Measurements from ENCODE around the gene IDS. TPM values are rescaled to one million over a fixed set of nuclear protein-coding genes. Genes with fewer than 3 reads are reported as not detected.
"Not testable (repeated sequence)": the region's sequence is repeated elsewhere in the genome, so short reads cannot be mapped to it uniquely, and the experiment has no call there.

The IDS gene
- polyA plus RNA-seq, 1 of the 3 experiments (the other 2 are of a cell fraction) = 78.4 TPM

GRCh38 chrX:149521438-149521837 is 16.3 kb upstream of the IDS start:
- Histone ChIP-seq H3K4me1 (ENCODE audit: control insufficient read depth in 1 of 2, insufficient read depth in 2 of 2, low read depth in 1 of 2, low read length in 1 of 2) (peaks cover 0 to 13% of the 10 kb centered on the region in 2 experiments; a peak in 1 of 4 replicates), H4K20me1 (ENCODE audit: insufficient read depth) (no peaks in the 10 kb centered on the region), H3K79me2 (ENCODE audit: insufficient read depth) (no peaks in the 10 kb centered on the region), H3K9me3 (no peaks in the 10 kb centered on the region), H3K4me2 (no peak overlapping the region), H3K27ac (ENCODE audit: low read depth in 2 of 2, low read length in 1 of 2) (peak overlapping the region in 1 of 2 experiments; percentile 60; a peak in 2 of 4 replicates), H2AFZ (ENCODE audit: low read depth) (no peak overlapping the region), H3K9ac (no peak overlapping the region), H3K9me2 (no peaks in the 10 kb centered on the region), H3K4me3 (ENCODE audit: low read depth in 2 of 2, low read length in 1 of 2) (no peak overlapping the region), H3K36me3 (replicated peaks in 1 of 2; ENCODE audit: control insufficient read depth in 1 of 2, insufficient read depth in 2 of 2, low read length in 1 of 2) (no peaks in the 10 kb centered on the region), H3K27me3 (ENCODE audit: insufficient read depth) (no peaks in the 10 kb centered on the region; the same call in 1 of the 2 replicates), H3F3A (replicated peaks; ENCODE audit: insufficient read depth) (no peaks in the 10 kb centered on the region)
- ChIA-PET POLR2A (interaction anchor here (0.9 to 2.4 kb wide), 3 partner anchors 9 to 19 kb away, joined by 3 to 9 read pairs (median 8); partner anchors contain the start of genes EOLA1 and IDS), CTCF (interaction anchor here (0.6 to 3.2 kb wide), 3 partner anchors 9 to 50 kb away, joined by 3 to 25 read pairs (median 4); partner anchors contain the start of gene IDS)
- no peak for DNase-seq
- WGBS (ENCODE audit: low lambda C conversion rate) = 42% methylated on average over 9 of the region's 9 CpGs
- TF ChIP-seq FOXJ3 (CRISPR knock-in tag; IDR thresholded peaks at IDR 0.05) = peak; percentile 45; the same call in 1 of the 2 replicates
- TF ChIP-seq, protein P1, sequence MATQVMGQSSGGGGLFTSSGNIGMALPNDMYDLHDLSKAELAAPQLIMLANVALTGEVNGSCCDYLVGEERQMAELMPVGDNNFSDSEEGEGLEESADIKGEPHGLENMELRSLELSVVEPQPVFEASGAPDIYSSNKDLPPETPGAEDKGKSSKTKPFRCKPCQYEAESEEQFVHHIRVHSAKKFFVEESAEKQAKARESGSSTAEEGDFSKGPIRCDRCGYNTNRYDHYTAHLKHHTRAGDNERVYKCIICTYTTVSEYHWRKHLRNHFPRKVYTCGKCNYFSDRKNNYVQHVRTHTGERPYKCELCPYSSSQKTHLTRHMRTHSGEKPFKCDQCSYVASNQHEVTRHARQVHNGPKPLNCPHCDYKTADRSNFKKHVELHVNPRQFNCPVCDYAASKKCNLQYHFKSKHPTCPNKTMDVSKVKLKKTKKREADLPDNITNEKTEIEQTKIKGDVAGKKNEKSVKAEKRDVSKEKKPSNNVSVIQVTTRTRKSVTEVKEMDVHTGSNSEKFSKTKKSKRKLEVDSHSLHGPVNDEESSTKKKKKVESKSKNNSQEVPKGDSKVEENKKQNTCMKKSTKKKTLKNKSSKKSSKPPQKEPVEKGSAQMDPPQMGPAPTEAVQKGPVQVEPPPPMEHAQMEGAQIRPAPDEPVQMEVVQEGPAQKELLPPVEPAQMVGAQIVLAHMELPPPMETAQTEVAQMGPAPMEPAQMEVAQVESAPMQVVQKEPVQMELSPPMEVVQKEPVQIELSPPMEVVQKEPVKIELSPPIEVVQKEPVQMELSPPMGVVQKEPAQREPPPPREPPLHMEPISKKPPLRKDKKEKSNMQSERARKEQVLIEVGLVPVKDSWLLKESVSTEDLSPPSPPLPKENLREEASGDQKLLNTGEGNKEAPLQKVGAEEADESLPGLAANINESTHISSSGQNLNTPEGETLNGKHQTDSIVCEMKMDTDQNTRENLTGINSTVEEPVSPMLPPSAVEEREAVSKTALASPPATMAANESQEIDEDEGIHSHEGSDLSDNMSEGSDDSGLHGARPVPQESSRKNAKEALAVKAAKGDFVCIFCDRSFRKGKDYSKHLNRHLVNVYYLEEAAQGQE (IDR thresholded peaks at IDR 0.05; ENCODE audit: low read depth, low read length) = no peak
- no peak for TF ChIP-seq TEAD4 (IDR thresholded peaks at IDR 0.05; ENCODE audit: borderline replicate concordance, insufficient read depth)
- peak; percentile 56; the same call in 1 of the 2 replicates for TF ChIP-seq MXI1 (IDR thresholded peaks at IDR 0.05; ENCODE audit: low read depth, low read length)
- peak in 1 of 2 experiments; percentile 26; a peak in 1 of 4 replicates for TF ChIP-seq EP300 (IDR thresholded peaks at IDR 0.05; ENCODE audit: borderline replicate concordance in 1 of 2, low read depth in 1 of 2, low read length in 1 of 2)
- TF ChIP-seq GATA2 (CRISPR knock-in tag; IDR thresholded peaks at IDR 0.05) = peak; percentile 89
- TF ChIP-seq RFX5 (IDR thresholded peaks at IDR 0.05; ENCODE audit: low read length) = no peak

DNA sequence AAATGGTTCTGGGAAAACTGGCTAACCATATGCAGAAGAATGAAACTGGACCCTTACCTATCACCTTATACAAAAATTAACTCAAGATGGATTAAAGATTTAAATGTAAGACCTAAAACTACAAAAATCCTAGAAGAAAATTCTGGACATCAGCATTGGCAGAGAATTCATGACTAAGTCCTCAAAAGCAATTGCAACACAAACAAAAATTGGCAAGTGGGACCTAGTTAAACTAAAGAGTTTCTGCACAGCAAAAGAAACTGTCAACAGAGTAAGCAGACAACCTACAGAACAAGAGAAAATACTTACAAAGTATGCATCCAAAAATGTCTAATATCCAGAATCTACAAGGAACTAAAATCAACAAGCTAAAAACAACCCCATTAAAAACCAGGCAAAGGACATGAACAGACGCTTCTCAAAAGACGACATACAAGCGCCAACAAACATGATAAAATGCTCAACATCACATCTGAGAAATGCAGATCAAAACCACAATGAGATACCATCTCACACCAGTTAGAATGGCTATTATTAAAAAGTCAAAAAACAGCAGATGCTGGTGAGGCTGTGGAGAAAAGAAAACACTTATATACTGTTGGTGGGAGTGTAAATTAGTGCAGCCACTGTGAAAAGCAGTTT is 15.7 kb upstream of the IDS start:
- H2AFZ ChIP-seq (ENCODE audit: low read depth); H3K9ac ChIP-seq; H3F3A ChIP-seq (replicated peaks; ENCODE audit: insufficient read depth); H3K79me2 ChIP-seq (ENCODE audit: insufficient read depth); H3K36me3 ChIP-seq (replicated peaks in 1 of 2; ENCODE audit: control insufficient read depth in 1 of 2, insufficient read depth in 2 of 2, low read length in 1 of 2); H3K4me3 ChIP-seq (ENCODE audit: low read depth in 2 of 2, low read length in 1 of 2); H4K20me1 ChIP-seq (ENCODE audit: insufficient read depth); DNase-seq; H3K9me3 ChIP-seq; H3K4me2 ChIP-seq; H3K27me3 ChIP-seq (ENCODE audit: insufficient read depth); H3K9me2 ChIP-seq: not testable (repeated sequence)
- H3K4me1 ChIP-seq (ENCODE audit: control insufficient read depth in 1 of 2, insufficient read depth in 2 of 2, low read depth in 1 of 2, low read length in 1 of 2) = peaks cover 0 to 10% of the 10 kb centered on the region in 2 experiments; a peak in 1 of 4 replicates
- POLR2A ChIA-PET = interaction anchor here (2.2 to 2.4 kb wide), 2 partner anchors 16 to 20 kb away, joined by 8 to 9 read pairs; partner anchors contain the start of genes EOLA1 and IDS
- 11% methylated on average over 3 of the region's 3 CpGs for WGBS (ENCODE audit: low lambda C conversion rate)
- CTCF ChIA-PET = interaction anchor here (3.2 kb wide), 1 partner anchor 9 kb away, joined by 25 read pairs; no protein-coding TSS in a partner anchor
- H3K27ac ChIP-seq (ENCODE audit: low read depth in 2 of 2, low read length in 1 of 2) = peak overlapping the region in 1 of 2 experiments; percentile 60; a peak in 2 of 4 replicates

Measured in SK-N-SH (cell line).